ENCODE data around the gene POM121. TPM values are rescaled to one million over a fixed set of nuclear protein-coding genes. Genes with fewer than 3 reads are reported as not detected.
"Not testable (repeated sequence)": the region's sequence is repeated elsewhere in the genome, so short reads cannot be mapped to it uniquely, and the experiment has no call there.

Gene POM121
- polyA plus RNA-seq, 1 of the 3 experiments (the other 2 are of a cell fraction) = 14.0 TPM

GRCh38 chr7:72944937-72945336 lies 20.0 kb downstream of the POM121 start:
- peaks cover 0 to 13% of the 10 kb centered on the region in 2 experiments for H3K36me3 ChIP-seq (replicated peaks in 1 of 2; ENCODE audit: control insufficient read depth in 1 of 2, insufficient read depth in 2 of 2, low read length in 1 of 2)
- CTCF ChIA-PET; H2AFZ ChIP-seq (ENCODE audit: low read depth); H3K4me3 ChIP-seq (ENCODE audit: low read depth in 2 of 2, low read length in 1 of 2); H3K9me2 ChIP-seq; H3K9me3 ChIP-seq; H3K4me2 ChIP-seq; DNase-seq; H3K4me1 ChIP-seq (ENCODE audit: control insufficient read depth in 1 of 2, insufficient read depth in 2 of 2, low read depth in 1 of 2, low read length in 1 of 2); H3K27me3 ChIP-seq (ENCODE audit: insufficient read depth); POLR2A ChIA-PET; H3K9ac ChIP-seq; H3F3A ChIP-seq (replicated peaks; ENCODE audit: insufficient read depth); H3K27ac ChIP-seq (ENCODE audit: low read depth in 2 of 2, low read length in 1 of 2); H3K79me2 ChIP-seq (ENCODE audit: insufficient read depth); H4K20me1 ChIP-seq (ENCODE audit: insufficient read depth): not testable (repeated sequence)
- 73% methylated on average over 12 of the region's 15 CpGs for WGBS (ENCODE audit: low lambda C conversion rate)

- CTCF ChIA-PET = not testable (repeated sequence)
Measured at GRCh38 chr7:72945597-72945996, 20.7 kb downstream of the POM121 start.

GRCh38 chr7:72946130-72946745 lies 21.3 kb downstream of the POM121 start:
- H3K4me1 ChIP-seq (ENCODE audit: control insufficient read depth in 1 of 2, insufficient read depth in 2 of 2, low read depth in 1 of 2, low read length in 1 of 2); H3K4me3 ChIP-seq (ENCODE audit: low read depth in 2 of 2, low read length in 1 of 2); H3K27me3 ChIP-seq (ENCODE audit: insufficient read depth); DNase-seq; H3K9ac ChIP-seq; H4K20me1 ChIP-seq (ENCODE audit: insufficient read depth); H3K9me2 ChIP-seq; POLR2A ChIA-PET; H2AFZ ChIP-seq (ENCODE audit: low read depth); H3K79me2 ChIP-seq (ENCODE audit: insufficient read depth); H3F3A ChIP-seq (replicated peaks; ENCODE audit: insufficient read depth); H3K27ac ChIP-seq (ENCODE audit: low read depth in 2 of 2, low read length in 1 of 2); CTCF ChIA-PET; H3K4me2 ChIP-seq; H3K9me3 ChIP-seq: not testable (repeated sequence)
- TF ChIP-seq CTCF (IDR thresholded peaks at IDR 0.05) = peak; percentile 34
- 97% methylated on average over 16 of the region's 22 CpGs for whole genome bisulfite sequencing (ENCODE audit: low lambda C conversion rate)
- peaks cover 0 to 13% of the 10 kb centered on the region in 2 experiments for H3K36me3 ChIP-seq (replicated peaks in 1 of 2; ENCODE audit: control insufficient read depth in 1 of 2, insufficient read depth in 2 of 2, low read length in 1 of 2)

More at GRCh38 chr7:72945597-72945996, 20.7 kb downstream of the POM121 start:
- H3K79me2 ChIP-seq (ENCODE audit: insufficient read depth); H3K27me3 ChIP-seq (ENCODE audit: insufficient read depth); POLR2A ChIA-PET; H3K9ac ChIP-seq; H3K9me3 ChIP-seq; H4K20me1 ChIP-seq (ENCODE audit: insufficient read depth); H3K9me2 ChIP-seq; H3K4me3 ChIP-seq (ENCODE audit: low read depth in 2 of 2, low read length in 1 of 2); H3K27ac ChIP-seq (ENCODE audit: low read depth in 2 of 2, low read length in 1 of 2); H3K4me1 ChIP-seq (ENCODE audit: control insufficient read depth in 1 of 2, insufficient read depth in 2 of 2, low read depth in 1 of 2, low read length in 1 of 2); H2AFZ ChIP-seq (ENCODE audit: low read depth); H3K4me2 ChIP-seq; H3F3A ChIP-seq (replicated peaks; ENCODE audit: insufficient read depth): not testable (repeated sequence)
- 98% methylated on average over 5 of the region's 9 CpGs for WGBS (ENCODE audit: low lambda C conversion rate)
- peaks cover 0 to 13% of the 10 kb centered on the region in 2 experiments for H3K36me3 ChIP-seq (replicated peaks in 1 of 2; ENCODE audit: control insufficient read depth in 1 of 2, insufficient read depth in 2 of 2, low read length in 1 of 2)
- DNase-seq = peak; percentile 33

- H3F3A ChIP-seq (replicated peaks; ENCODE audit: insufficient read depth); H3K79me2 ChIP-seq (ENCODE audit: insufficient read depth); H3K9me2 ChIP-seq; H3K27me3 ChIP-seq (ENCODE audit: insufficient read depth); CTCF ChIA-PET; DNase-seq; H3K9me3 ChIP-seq; POLR2A ChIA-PET; H3K4me2 ChIP-seq; H2AFZ ChIP-seq (ENCODE audit: low read depth); H3K9ac ChIP-seq; H3K4me3 ChIP-seq (ENCODE audit: low read depth in 2 of 2, low read length in 1 of 2); H3K4me1 ChIP-seq (ENCODE audit: control insufficient read depth in 1 of 2, insufficient read depth in 2 of 2, low read depth in 1 of 2, low read length in 1 of 2); H3K27ac ChIP-seq (ENCODE audit: low read depth in 2 of 2, low read length in 1 of 2); H4K20me1 ChIP-seq (ENCODE audit: insufficient read depth): not testable (repeated sequence)
- WGBS (ENCODE audit: low lambda C conversion rate) = 77% methylated on average over 16 of the region's 23 CpGs
- H3K36me3 ChIP-seq (replicated peaks in 1 of 2; ENCODE audit: control insufficient read depth in 1 of 2, insufficient read depth in 2 of 2, low read length in 1 of 2) = peaks cover 0 to 11% of the 10 kb centered on the region in 2 experiments
Measured at GRCh38 chr7:72948714-72949113, 23.8 kb downstream of the POM121 start.

- H4K20me1 ChIP-seq (ENCODE audit: insufficient read depth); H3K9ac ChIP-seq; H3K9me2 ChIP-seq; DNase-seq; H3K27me3 ChIP-seq (ENCODE audit: insufficient read depth); H3K79me2 ChIP-seq (ENCODE audit: insufficient read depth); H3K4me3 ChIP-seq (ENCODE audit: low read depth in 2 of 2, low read length in 1 of 2); H3K27ac ChIP-seq (ENCODE audit: low read depth in 2 of 2, low read length in 1 of 2); POLR2A ChIA-PET; H2AFZ ChIP-seq (ENCODE audit: low read depth); H3K9me3 ChIP-seq; H3K4me2 ChIP-seq; H3F3A ChIP-seq (replicated peaks; ENCODE audit: insufficient read depth); H3K4me1 ChIP-seq (ENCODE audit: control insufficient read depth in 1 of 2, insufficient read depth in 2 of 2, low read depth in 1 of 2, low read length in 1 of 2); CTCF ChIA-PET: not testable (repeated sequence)
- WGBS (ENCODE audit: low lambda C conversion rate) = 98% methylated on average over 9 of the region's 9 CpGs
- peaks cover 0 to 11% of the 10 kb centered on the region in 2 experiments for H3K36me3 ChIP-seq (replicated peaks in 1 of 2; ENCODE audit: control insufficient read depth in 1 of 2, insufficient read depth in 2 of 2, low read length in 1 of 2)
Measured at GRCh38 chr7:72949276-72949675, 24.4 kb downstream of the POM121 start.

- not testable (repeated sequence) for H3K9ac ChIP-seq; H3K79me2 ChIP-seq (ENCODE audit: insufficient read depth)
- H3K36me3 ChIP-seq (replicated peaks in 1 of 2; ENCODE audit: control insufficient read depth in 1 of 2, insufficient read depth in 2 of 2, low read length in 1 of 2) = peaks cover 0 to 11% of the 10 kb centered on the region in 2 experiments
Measured at GRCh38 chr7:72949686-72950085, 24.8 kb downstream of the POM121 start.

More at GRCh38 chr7:72949686-72950085, 24.8 kb downstream of the POM121 start:
- DNase-seq; H2AFZ ChIP-seq (ENCODE audit: low read depth); POLR2A ChIA-PET; H3F3A ChIP-seq (replicated peaks; ENCODE audit: insufficient read depth); H4K20me1 ChIP-seq (ENCODE audit: insufficient read depth); CTCF ChIA-PET; H3K4me2 ChIP-seq; H3K27me3 ChIP-seq (ENCODE audit: insufficient read depth); H3K9me3 ChIP-seq; H3K9me2 ChIP-seq; H3K27ac ChIP-seq (ENCODE audit: low read depth in 2 of 2, low read length in 1 of 2); H3K4me3 ChIP-seq (ENCODE audit: low read depth in 2 of 2, low read length in 1 of 2); H3K4me1 ChIP-seq (ENCODE audit: control insufficient read depth in 1 of 2, insufficient read depth in 2 of 2, low read depth in 1 of 2, low read length in 1 of 2): not testable (repeated sequence)
- 87% methylated on average over 3 of the region's 6 CpGs for WGBS (ENCODE audit: low lambda C conversion rate)
